Endodermal cell (in vitro differentiated cells): ENCODE measurements around the gene SMURF1. TPM values are rescaled to one million over a fixed set of nuclear protein-coding genes. Genes with fewer than 3 reads are reported as not detected.

Experiments used
- DNase-seq: peaks from one replicate; pipeline ENCODE4 v3.0.0-alpha.2; 2017
- H3K27ac ChIP-seq: 2 replicates; pipeline ENCODE4 v1.5.1; 2013; ENCODE audit warnings: mild to moderate bottlenecking, low read depth, low read length, moderate library complexity
- H3K27me3 ChIP-seq: 2 replicates; pipeline ENCODE4 v1.6.1; 2013; ENCODE audit warnings: mild to moderate bottlenecking, low read length, moderate library complexity; ENCODE audit not compliant: insufficient read depth, control insufficient read depth, poor library complexity, severe bottlenecking
- H3K36me3 ChIP-seq: 2 replicates; pipeline ENCODE4 v1.7.0; 2013; ENCODE audit warnings: mild to moderate bottlenecking, low read length, moderate library complexity; ENCODE audit not compliant: control insufficient read depth, insufficient read depth
- H3K4me1 ChIP-seq: one replicate; pipeline ENCODE4 v1.7.0; 2013; ENCODE audit warnings: low read length; ENCODE audit not compliant: control insufficient read depth, insufficient read depth
- H3K4me3 ChIP-seq: 2 replicates; pipeline ENCODE4 v1.5.1; 2013; ENCODE audit warnings: mild to moderate bottlenecking, low read length, moderate library complexity
- H3K9ac ChIP-seq: 2 replicates; pipeline ENCODE4 v1.6.1; 2013; ENCODE audit warnings: mild to moderate bottlenecking, low read length, moderate library complexity; ENCODE audit not compliant: poor library complexity, severe bottlenecking; ENCODE audit errors: extremely low read depth
- H3K9me3 ChIP-seq: 2 replicates; pipeline ENCODE4 v1.6.1; 2013; ENCODE audit warnings: mild to moderate bottlenecking, low read length, moderate library complexity; ENCODE audit not compliant: control insufficient read depth
- H3K27ac Mint-ChIP-seq: 2 replicates; pipeline ENCODE4 v1.8.0; 2020; ENCODE audit warnings: mixed read lengths
- H3K27me3 Mint-ChIP-seq: 2 replicates; pipeline ENCODE4 v1.8.0; 2021; ENCODE audit warnings: mild to moderate bottlenecking, mixed read lengths; ENCODE audit not compliant: insufficient read depth
- H3K36me3 Mint-ChIP-seq: 2 replicates; pipeline ENCODE4 v1.8.0; 2020; ENCODE audit warnings: low read depth, mixed read lengths
- H3K4me1 Mint-ChIP-seq: 2 replicates; pipeline ENCODE4 v1.8.0; 2020; ENCODE audit warnings: mixed read lengths
- H3K4me3 Mint-ChIP-seq: 2 replicates; pipeline ENCODE4 v1.8.0; 2020; ENCODE audit warnings: mild to moderate bottlenecking, moderate library complexity, mixed read lengths
- H3K9me3 Mint-ChIP-seq: 2 replicates; pipeline ENCODE4 v1.8.0; 2020; ENCODE audit warnings: mild to moderate bottlenecking, mixed read lengths
- CTCF ChIP-seq: fragments of 200-600 bp; sonication (generic); conservative IDR thresholded peaks from 2 replicates; pipeline ENCODE4 v1.5.0; 2021; ENCODE audit warnings: antibody characterized with exemption, mild to moderate bottlenecking
- WGBS, 2 experiments: methylation state at CpG; one replicate each; pipeline versions ENCODE4 v1.1.5 to v1.1.7; 2013; ENCODE audit warnings: missing lambda C conversion rate in 2 of 2, mixed read lengths in 1 of 2; ENCODE audit not compliant: insufficient coverage in 1 of 2, insufficient read length in 1 of 2; 5-methylcytosine and 5-hydroxymethylcytosine counted together
- total RNA-seq, 2 donors: library from RNA; stranded (reverse); fragmentation: NEBNext Ultra II Directional in 1 of 2; extraction: Animal tissue kit (Norgen Biotek cat#: 25700) in 1 of 2; gene quantifications; 2 replicates in 1 of 2; 3 replicates in 1 of 2; pipeline ENCODE4 v1.2.1, GENCODE V29; 2021

SMURF1 gene
- total RNA-seq, 2 donors from 2014 or later, result 31.6 to 38.1 TPM

DNA sequence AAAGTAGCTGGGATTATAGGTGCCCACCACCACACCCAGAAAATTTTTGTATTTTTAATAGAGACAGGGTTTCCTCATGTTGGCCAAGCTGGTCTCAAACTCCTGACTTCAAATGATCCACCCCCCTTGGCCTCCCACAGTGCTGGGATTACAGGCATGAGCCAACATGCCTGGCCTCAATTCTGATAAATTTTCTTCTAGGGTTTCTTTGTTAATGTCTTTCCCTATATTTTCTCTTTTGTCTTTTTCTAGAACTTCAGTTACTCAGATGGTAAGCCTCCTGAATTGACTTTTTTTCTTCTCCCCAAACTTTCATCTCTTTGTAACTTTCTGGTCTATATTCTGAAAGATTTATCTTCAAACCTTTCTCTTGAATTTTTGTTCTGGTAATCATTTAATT is 12.7 kb upstream of the SMURF1 start:
- Histone ChIP-seq H3K36me3 (no peaks in the 10 kb centered on the region), H3K4me3 (no peak overlapping the region), H3K27ac (no peak overlapping the region), H3K27me3 (no peaks in the 10 kb centered on the region), H3K9ac (no peak overlapping the region), H3K9me3 (no peaks in the 10 kb centered on the region), H3K4me1 (no peaks in the 10 kb centered on the region)
- DNase-seq, result no peak
- H3K9me3 Mint-ChIP-seq, result no peaks in the 10 kb centered on the region
- H3K27ac Mint-ChIP-seq, result no peak overlapping the region
- H3K27me3 Mint-ChIP-seq, result peaks cover 3% of the 10 kb centered on the region
- H3K4me1 Mint-ChIP-seq, result no peaks in the 10 kb centered on the region
- TF ChIP-seq CTCF, result no peak
- H3K4me3 Mint-ChIP-seq, result no peak overlapping the region
- H3K36me3 Mint-ChIP-seq, result no peaks in the 10 kb centered on the region

GRCh38 chr7:99155211-99155610 is 11.3 kb upstream of the SMURF1 start:
- Mint-ChIP-seq H3K4me1 (no peaks in the 10 kb centered on the region), H3K27me3 (peaks cover 3% of the 10 kb centered on the region), H3K36me3 (no peaks in the 10 kb centered on the region), H3K9me3 (no peaks in the 10 kb centered on the region), H3K4me3 (no peak overlapping the region), H3K27ac (no peak overlapping the region)
- H3K4me1 ChIP-seq, result no peaks in the 10 kb centered on the region
- WGBS, 2 experiments, result 86% methylated on average over 1 of the region's 1 CpG; no CpG with 5 or more reads in 1 of the 2 experiments
- no peaks in the 10 kb centered on the region for H3K27me3 ChIP-seq
- H3K9ac ChIP-seq, result no peak overlapping the region
- DNase-seq, result no peak
- H3K9me3 ChIP-seq, result no peaks in the 10 kb centered on the region
- TF ChIP-seq CTCF, result no peak
- H3K27ac ChIP-seq, result no peak overlapping the region
- no peak overlapping the region for H3K4me3 ChIP-seq
- H3K36me3 ChIP-seq, result no peaks in the 10 kb centered on the region

GRCh38 chr7:99146979-99147378 is 3.1 kb upstream of the SMURF1 start:
- Histone ChIP-seq H3K9me3 (no peaks in the 10 kb centered on the region), H3K9ac (no peak overlapping the region), H3K27ac (no peak overlapping the region), H3K4me1 (peaks cover 7% of the 10 kb centered on the region), H3K27me3 (no peaks in the 10 kb centered on the region), H3K4me3 (no peak overlapping the region), H3K36me3 (no peaks in the 10 kb centered on the region)
- H3K27ac Mint-ChIP-seq, result no peak overlapping the region
- no peak overlapping the region for H3K4me3 Mint-ChIP-seq
- TF ChIP-seq CTCF, result no peak
- peaks cover 10% of the 10 kb centered on the region for H3K4me1 Mint-ChIP-seq
- DNase-seq, result no peak
- no peaks in the 10 kb centered on the region for H3K27me3 Mint-ChIP-seq
- H3K9me3 Mint-ChIP-seq, result no peaks in the 10 kb centered on the region
- H3K36me3 Mint-ChIP-seq, result no peaks in the 10 kb centered on the region
- whole genome bisulfite sequencing, 2 experiments, result 93 to 96% methylated on average over 3 to 4 of the region's 4 CpGs
